B cell (primary cell): ENCODE results near the gene TMEM244. TPM values are rescaled to one million over a fixed set of nuclear protein-coding genes. Genes with fewer than 3 reads are reported as not detected.
"Not testable (repeated sequence)": the region's sequence is repeated elsewhere in the genome, so short reads cannot be mapped to it uniquely, and the experiment has no call there.

Experiments
- ATAC-seq: fragments of 200-7000 bp; cut with Tn5 transposase; one replicate; pipeline ENCODE4 v1.10.0; 2021; ENCODE audit warnings: low read depth, mild to moderate bottlenecking, moderate number of reproducible peaks, moderate library complexity
- CTCF ChIA-PET: fragments of 350-600 bp; sonication (Branson Sonifier 250); formaldehyde crosslinking; loops from one replicate; lab custom pipeline; 2021; ENCODE audit warnings: antibody characterized with exemption, inconsistent platforms; lab: Charles Lee
- POLR2A ChIA-PET: fragments of 350-600 bp; sonication (Branson Sonifier 250); formaldehyde crosslinking; loops from one replicate; lab custom pipeline; 2021; ENCODE audit warnings: antibody characterized with exemption; lab: Charles Lee
- DNase-seq: peaks from one replicate; pipeline ENCODE4 v3.0.0; 2013
- H2AFZ ChIP-seq: 2 replicates; pipeline ENCODE4 v1.6.1; 2012; ENCODE audit warnings: mild to moderate bottlenecking, low read depth, low read length; ENCODE audit not compliant: insufficient read depth, poor library complexity, severe bottlenecking
- H3K27ac ChIP-seq, 2 donors: 1 replicate in 1 of 2; 2 replicates in 1 of 2; pipeline ENCODE4 v1.5.1; 2012 to 2013; ENCODE audit warnings: low read length in 2 of 2, mild to moderate bottlenecking in 2 of 2, moderate library complexity in 1 of 2
- H3K27me3 ChIP-seq, 4 experiments: fragments of 200-600 bp in 1 of 4; sonication (generic) in 1 of 4; replicated peaks in 1 of 4; 1 replicate in 2 of 4; 2 replicates in 2 of 4; pipeline versions ENCODE4 v1.6.1 to v1.7.0; 2013 to 2016; ENCODE audit warnings: low read length in 3 of 4, mild to moderate bottlenecking in 2 of 4, mixed read lengths in 1 of 4, moderate library complexity in 1 of 4; ENCODE audit not compliant: insufficient read depth in 4 of 4, control insufficient read depth in 3 of 4; ENCODE audit errors: control extremely low read depth in 1 of 4
- H3K36me3 ChIP-seq, 2 experiments: replicated peaks in 1 of 2; 1 replicate in 1 of 2; 2 replicates in 1 of 2; pipeline versions ENCODE4 v1.6.1 to v1.7.1; 2013; ENCODE audit warnings: low read length in 1 of 2; ENCODE audit not compliant: insufficient read depth in 2 of 2, control insufficient read depth in 1 of 2; ENCODE audit errors: control extremely low read depth in 1 of 2, extremely low read depth in 1 of 2
- H3K4me1 ChIP-seq, 2 donors: fragments of 200-600 bp in 1 of 2; sonication (generic) in 1 of 2; 1 replicate in 1 of 2; 2 replicates in 1 of 2; pipeline versions ENCODE4 v1.5.1 to v1.6.1; 2013 to 2017; ENCODE audit warnings: low read length in 2 of 2; ENCODE audit not compliant: control insufficient read depth in 2 of 2, insufficient read depth in 2 of 2
- H3K4me2 ChIP-seq: replicated peaks from 2 replicates; pipeline ENCODE3; 2012; ENCODE audit warnings: mild to moderate bottlenecking, low read depth, low read length; ENCODE audit not compliant: poor library complexity, severe bottlenecking
- H3K4me3 ChIP-seq, 5 experiments: fragments of 200-600 bp in 1 of 5; sonication (generic) in 1 of 5; 1 replicate in 3 of 5; 2 replicates in 2 of 5; pipeline versions ENCODE4 v1.5.1 to v1.7.0; 2011 to 2016; ENCODE audit warnings: low read length in 4 of 5, mild to moderate bottlenecking in 4 of 5, low read depth in 2 of 5, control low read depth in 1 of 5, moderate library complexity in 1 of 5; ENCODE audit not compliant: insufficient read depth in 1 of 5; ENCODE audit errors: control extremely low read depth in 1 of 5, extremely low read depth in 1 of 5
- H3K79me2 ChIP-seq: fragments of 200-600 bp; sonication (generic); one replicate; pipeline ENCODE4 v1.6.0; 2016; ENCODE audit warnings: low read length; ENCODE audit not compliant: control insufficient read depth, insufficient read depth
- H3K9ac ChIP-seq: fragments of 200-600 bp; sonication (generic); 2 replicates; pipeline ENCODE4 v1.6.1; 2017; ENCODE audit warnings: mild to moderate bottlenecking, low read length, moderate library complexity
- H3K9me3 ChIP-seq, 3 donors: one replicate each; pipeline versions ENCODE4 v1.6.1 to v1.7.1; 2013; ENCODE audit warnings: low read length in 2 of 3; ENCODE audit not compliant: control insufficient read depth in 2 of 3, insufficient read depth in 1 of 3; ENCODE audit errors: control extremely low read depth in 1 of 3
- H4K20me1 ChIP-seq: 2 replicates; pipeline ENCODE4 v1.6.0; 2012; ENCODE audit warnings: mild to moderate bottlenecking, low read length; ENCODE audit not compliant: insufficient read depth, control insufficient read depth, poor library complexity, severe bottlenecking
- H3K27ac Mint-ChIP-seq: one replicate; pipeline ENCODE4 v1.8.0; 2021; ENCODE audit warnings: mixed read lengths
- H3K27me3 Mint-ChIP-seq: one replicate; pipeline ENCODE4 v1.8.0; 2021; ENCODE audit warnings: mixed read lengths
- H3K4me1 Mint-ChIP-seq: one replicate; pipeline ENCODE4 v1.8.0; 2021; ENCODE audit warnings: mixed read lengths
- H3K4me3 Mint-ChIP-seq: one replicate; pipeline ENCODE4 v1.8.0; 2021; ENCODE audit warnings: mixed read lengths
- H3K9me3 Mint-ChIP-seq: one replicate; pipeline ENCODE4 v1.8.0; 2022; ENCODE audit warnings: mixed read lengths; ENCODE audit not compliant: insufficient read depth
- CTCF ChIP-seq: fragments of 200-600 bp; IDR thresholded peaks from one replicate; pipeline ENCODE4 v1.8.0; 2022; ENCODE audit warnings: antibody characterized with exemption, mild to moderate bottlenecking
- EZH2 ChIP-seq: IDR thresholded peaks from 2 replicates; pipeline ENCODE4 v1.6.1; 2012; ENCODE audit warnings: borderline replicate concordance, low read depth, mild to moderate bottlenecking, moderate library complexity, low read length; ENCODE audit not compliant: insufficient read depth, poor library complexity, severe bottlenecking
- WGBS: methylation state at CpG from one replicate; pipeline ENCODE4 v1.1.5; 2013; ENCODE audit warnings: missing lambda C conversion rate; ENCODE audit not compliant: insufficient coverage; 5-methylcytosine and 5-hydroxymethylcytosine counted together
- intact Hi-C: fragments of 100-400 bp; cut with micrococcal nuclease; formaldehyde crosslinking; loops from one replicate; pipeline ENCODE4 v1.10.0; 2022
- polyA plus RNA-seq: library from polyadenylated mRNA; depleted of rRNA; stranded (reverse); fragments of >200 nt; gene quantifications from 2 replicates; pipeline ENCODE4 v1.2.3, GENCODE V29; 2012
- total RNA-seq, 2 donors: library from RNA; stranded (reverse); fragments of 120-200 nt in 1 of 2; gene quantifications; 1 replicate in 1 of 2; 2 replicates in 1 of 2; pipeline versions ENCODE4 v1.2.3 to v1.2.4, GENCODE V29; 2013 to 2022

The TMEM244 gene
- total and polyA plus RNA-seq, 2 donors (not counting 1 experiment from before 2014, with no cell fraction given), result not detected

GRCh38 chr6:129842137-129842536 is 19.0 kb downstream of the TMEM244 start:
- Mint-ChIP-seq H3K27me3 (peaks cover 8% of the 10 kb centered on the region), H3K9me3 (peaks cover 3% of the 10 kb centered on the region), H3K4me1 (no peaks in the 10 kb centered on the region), H3K4me3 (no peak overlapping the region), H3K27ac (no peak overlapping the region)
- TF ChIP-seq EZH2, result no peak
- no peak for TF ChIP-seq CTCF
- Histone ChIP-seq H3K27me3 (no peaks in the 10 kb centered on the region), H3K79me2 (no peaks in the 10 kb centered on the region), H3K9ac (no peak overlapping the region), H3K27ac (no peak overlapping the region), H3K9me3 (no peaks in the 10 kb centered on the region), H4K20me1 (no peaks in the 10 kb centered on the region), H2AFZ (no peak overlapping the region), H3K4me2 (no peak overlapping the region), H3K36me3 (no peaks in the 10 kb centered on the region), H3K4me1 (no peaks in the 10 kb centered on the region), H3K4me3 (no peak overlapping the region)
- ChIA-PET POLR2A (no interaction called here), CTCF (no interaction called here)
- no CpG with 5 or more reads among the region's 1 CpG for WGBS
- intact Hi-C loops, result no loop called here
- ATAC-seq (no peak), DNase-seq (no peak)

GRCh38 chr6:129839562-129839961 is 21.6 kb downstream of the TMEM244 start:
- CTCF ChIA-PET, DNase-seq, H3K27ac ChIP-seq, H3K79me2 ChIP-seq, H3K9ac ChIP-seq, H4K20me1 ChIP-seq, ATAC-seq, H3K4me1 Mint-ChIP-seq, H3K4me2 ChIP-seq, H3K4me3 ChIP-seq, H3K9me3 Mint-ChIP-seq, H3K9me3 ChIP-seq, H3K4me1 ChIP-seq, H3K27me3 ChIP-seq, intact Hi-C loops, H3K4me3 Mint-ChIP-seq, H2AFZ ChIP-seq, H3K27ac Mint-ChIP-seq, H3K36me3 ChIP-seq, POLR2A ChIA-PET: not testable (repeated sequence)
- no CpG with 5 or more reads among the region's 1 CpG for WGBS
- peaks cover 14% of the 10 kb centered on the region for H3K27me3 Mint-ChIP-seq
